ENCODE results near the gene ANKRD44. TPM values are rescaled to one million over a fixed set of nuclear protein-coding genes. Genes with fewer than 3 reads are reported as not detected.

ANKRD44 gene
- total RNA-seq, 2 donors from 2014 or later, result 7.0 to 7.9 TPM

DNA sequence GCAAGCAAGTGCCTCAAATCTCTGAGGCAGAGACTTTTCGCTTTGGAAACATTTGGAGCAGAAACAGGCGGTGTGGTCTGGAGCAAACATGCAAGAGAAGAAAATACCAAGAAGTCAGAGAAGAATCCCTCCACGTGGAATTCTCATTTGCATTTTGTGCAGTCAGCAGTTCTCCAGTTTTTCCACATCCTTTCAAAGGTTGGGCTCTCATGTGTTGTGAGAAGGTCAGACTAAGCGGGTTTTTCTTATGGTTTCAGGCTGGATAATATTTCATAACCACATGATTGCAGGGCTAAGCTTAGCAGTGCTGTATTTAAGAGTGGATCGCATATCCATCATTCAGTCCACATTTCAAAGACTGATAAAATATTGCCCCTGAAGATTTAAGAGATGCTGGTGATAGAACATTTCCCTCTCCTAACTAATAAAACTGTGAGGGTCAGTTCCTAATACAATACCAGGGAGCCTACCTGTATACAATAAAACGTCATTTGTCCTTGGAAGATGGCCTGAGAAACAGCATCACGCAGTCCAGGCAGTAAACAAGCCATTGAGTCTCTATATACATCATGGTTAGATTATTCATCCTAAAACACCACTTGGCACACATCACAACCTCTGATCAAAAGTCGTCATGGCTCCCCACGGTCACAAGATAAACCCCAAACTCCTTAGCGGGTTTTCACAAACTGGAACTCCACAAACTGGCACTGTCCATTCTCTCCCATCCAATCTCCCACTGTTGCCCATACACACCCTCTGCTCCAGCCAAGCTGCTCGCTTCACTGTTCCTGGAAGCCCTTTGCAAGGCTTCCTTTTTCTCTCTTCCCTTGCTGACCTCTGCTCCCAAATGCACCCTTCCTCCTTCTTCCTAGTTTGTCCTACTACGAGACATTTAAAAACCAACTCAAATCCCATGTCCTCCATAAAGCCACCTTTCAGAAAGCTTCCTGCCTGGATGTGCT lies 31.5 kb downstream of the ANKRD44 start:
- no peak for DNase-seq
- Histone ChIP-seq H3K4me1 (no peaks in the 10 kb centered on the region), H3K4me3 (no peak overlapping the region), H3K9ac (ENCODE audit: low read depth in 2 of 2, low read length in 2 of 2) (no peak overlapping the region), H3K36me3 (no peaks in the 10 kb centered on the region), H3K9me3 (no peaks in the 10 kb centered on the region), H3K27me3 (no peaks in the 10 kb centered on the region), H3K27ac (no peak overlapping the region)
- TF ChIP-seq, protein P1, sequence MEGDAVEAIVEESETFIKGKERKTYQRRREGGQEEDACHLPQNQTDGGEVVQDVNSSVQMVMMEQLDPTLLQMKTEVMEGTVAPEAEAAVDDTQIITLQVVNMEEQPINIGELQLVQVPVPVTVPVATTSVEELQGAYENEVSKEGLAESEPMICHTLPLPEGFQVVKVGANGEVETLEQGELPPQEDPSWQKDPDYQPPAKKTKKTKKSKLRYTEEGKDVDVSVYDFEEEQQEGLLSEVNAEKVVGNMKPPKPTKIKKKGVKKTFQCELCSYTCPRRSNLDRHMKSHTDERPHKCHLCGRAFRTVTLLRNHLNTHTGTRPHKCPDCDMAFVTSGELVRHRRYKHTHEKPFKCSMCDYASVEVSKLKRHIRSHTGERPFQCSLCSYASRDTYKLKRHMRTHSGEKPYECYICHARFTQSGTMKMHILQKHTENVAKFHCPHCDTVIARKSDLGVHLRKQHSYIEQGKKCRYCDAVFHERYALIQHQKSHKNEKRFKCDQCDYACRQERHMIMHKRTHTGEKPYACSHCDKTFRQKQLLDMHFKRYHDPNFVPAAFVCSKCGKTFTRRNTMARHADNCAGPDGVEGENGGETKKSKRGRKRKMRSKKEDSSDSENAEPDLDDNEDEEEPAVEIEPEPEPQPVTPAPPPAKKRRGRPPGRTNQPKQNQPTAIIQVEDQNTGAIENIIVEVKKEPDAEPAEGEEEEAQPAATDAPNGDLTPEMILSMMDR (IDR thresholded peaks at IDR 0.05), result no peak
- intact Hi-C loops (cut with DNase I), result no loop called here

DNA sequence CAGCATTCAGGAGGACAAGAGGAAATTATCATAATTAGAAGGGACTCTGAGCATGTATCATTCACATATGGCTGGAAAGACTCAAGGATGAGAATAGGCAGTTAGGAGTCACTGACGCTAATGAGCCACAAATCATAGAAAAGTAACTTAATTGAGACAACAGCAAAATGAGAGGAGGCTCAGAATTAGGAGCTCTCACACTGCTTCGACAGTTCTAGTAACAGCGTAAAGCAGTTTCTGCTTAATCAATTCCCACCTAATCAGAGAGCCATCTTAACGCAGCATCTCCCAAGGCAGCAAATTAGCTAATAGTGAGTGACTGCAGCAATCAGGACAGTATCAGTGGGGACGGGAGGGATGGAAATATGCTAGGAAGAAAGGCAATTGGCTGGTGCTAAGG lies 32.8 kb downstream of the ANKRD44 start:
- no peak for DNase-seq
- Histone ChIP-seq H3K27me3 (no peaks in the 10 kb centered on the region), H3K9ac (ENCODE audit: low read depth in 2 of 2, low read length in 2 of 2) (no peak overlapping the region), H3K4me1 (no peaks in the 10 kb centered on the region), H3K27ac (no peak overlapping the region), H3K4me3 (no peak overlapping the region), H3K36me3 (no peaks in the 10 kb centered on the region), H3K9me3 (no peaks in the 10 kb centered on the region)
- TF ChIP-seq, protein P1 (IDR thresholded peaks at IDR 0.05), result no peak
- intact Hi-C loops (cut with DNase I), result no loop called here

DNA sequence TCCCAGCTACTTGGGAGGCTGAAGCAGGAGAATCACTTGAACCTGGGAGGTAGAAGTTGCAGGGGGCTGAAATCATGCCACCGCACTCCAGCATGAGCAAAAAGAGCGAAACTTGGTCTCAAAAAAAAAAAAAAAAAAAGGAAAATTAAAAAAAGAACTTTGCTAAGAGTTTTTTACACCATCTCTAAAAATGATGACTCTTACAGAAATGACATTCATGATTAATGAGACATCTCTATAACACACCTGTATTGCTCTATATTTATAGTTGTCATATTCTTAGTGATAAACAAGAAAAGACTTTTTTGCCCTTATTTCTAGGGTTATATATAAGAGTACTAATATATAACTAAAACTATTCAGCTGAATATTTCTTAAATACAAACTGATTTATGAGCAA lies 34.4 kb downstream of the ANKRD44 start:
- no peak overlapping the region for H3K4me3 ChIP-seq
- intact Hi-C loops (cut with DNase I), result no loop called here
- no peaks in the 10 kb centered on the region for H3K4me1 ChIP-seq
- no peak overlapping the region for H3K9ac ChIP-seq (ENCODE audit: low read depth in 2 of 2, low read length in 2 of 2)
- no peaks in the 10 kb centered on the region for H3K36me3 ChIP-seq
- no peaks in the 10 kb centered on the region for H3K27me3 ChIP-seq
- TF ChIP-seq, protein P1 (IDR thresholded peaks at IDR 0.05), result no peak
- no peak overlapping the region for H3K27ac ChIP-seq
- H3K9me3 ChIP-seq, result no peaks in the 10 kb centered on the region
- DNase-seq, result no peak

DNA sequence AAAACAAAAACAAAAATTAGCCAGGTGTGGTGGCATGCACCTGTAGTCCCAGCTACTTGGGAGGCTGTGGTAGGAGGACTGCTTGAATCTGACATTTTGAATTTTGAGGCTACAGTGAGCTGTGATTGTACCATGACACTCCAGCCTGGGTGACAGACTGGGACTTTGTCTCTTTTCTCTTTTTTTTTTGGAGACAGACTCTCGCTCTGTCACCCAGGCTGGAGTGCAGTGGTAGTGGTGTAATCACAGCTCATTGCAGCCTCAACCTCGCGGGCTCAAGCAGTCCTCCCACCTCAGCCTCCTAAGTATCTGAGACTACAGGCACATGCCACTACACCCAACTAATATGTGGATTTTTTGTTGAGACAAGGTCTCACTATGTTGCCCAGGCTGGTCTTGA lies 35.6 kb downstream of the ANKRD44 start:
- H3K9me3 ChIP-seq, result no peaks in the 10 kb centered on the region

DNA sequence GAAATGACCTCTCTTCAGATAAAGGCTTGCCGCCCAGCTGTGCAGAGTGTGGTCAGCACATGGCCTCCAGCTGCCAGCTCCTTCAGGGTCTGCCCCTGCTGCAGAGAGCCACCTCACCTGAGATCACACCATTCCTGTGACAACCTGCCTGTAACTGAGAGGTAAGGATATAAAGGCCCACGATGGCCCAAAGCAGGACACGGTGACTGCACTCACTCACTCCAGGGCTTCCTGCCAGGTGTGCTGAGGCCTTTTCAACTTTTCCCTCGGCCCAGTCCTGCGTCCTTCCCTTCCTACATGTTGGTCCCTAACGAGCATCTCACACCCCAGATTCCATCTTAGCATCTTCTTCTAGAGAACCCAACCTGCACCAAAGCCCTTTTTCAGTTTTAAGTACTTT lies 36.2 kb downstream of the ANKRD44 start:
- TF ChIP-seq, protein P1 (IDR thresholded peaks at IDR 0.05), result no peak
- Histone ChIP-seq H3K9me3 (no peaks in the 10 kb centered on the region), H3K27me3 (no peaks in the 10 kb centered on the region), H3K4me1 (no peaks in the 10 kb centered on the region), H3K4me3 (no peak overlapping the region), H3K27ac (no peak overlapping the region), H3K9ac (ENCODE audit: low read depth in 2 of 2, low read length in 2 of 2) (no peak overlapping the region), H3K36me3 (no peaks in the 10 kb centered on the region)
- DNase-seq, result no peak
- intact Hi-C loops (cut with DNase I), result no loop called here

More for the DNA sequence above, 35.6 kb downstream of the ANKRD44 start:
- intact Hi-C loops (cut with DNase I), result no loop called here
- H3K27ac ChIP-seq, result no peak overlapping the region
- no peak overlapping the region for H3K4me3 ChIP-seq
- no peaks in the 10 kb centered on the region for H3K27me3 ChIP-seq
- TF ChIP-seq, protein P1 (IDR thresholded peaks at IDR 0.05), result no peak
- no peaks in the 10 kb centered on the region for H3K4me1 ChIP-seq
- DNase-seq, result no peak
- H3K9ac ChIP-seq (ENCODE audit: low read depth in 2 of 2, low read length in 2 of 2), result no peak overlapping the region
- H3K36me3 ChIP-seq, result no peaks in the 10 kb centered on the region

Data from colonic mucosa (tissue), 4 donors.